GM23248 (cell line): Measurements from ENCODE around the gene MYO9A. TPM values are rescaled to one million over a fixed set of nuclear protein-coding genes. Genes with fewer than 3 reads are reported as not detected.

Source experiments
- DNase-seq: peaks from one replicate; pipeline ENCODE4 v3.0.0-alpha.2; 2015
- H2AFZ ChIP-seq: fragments of 200-600 bp; sonication (generic); 2 replicates; pipeline ENCODE4 v1.6.1; 2016; ENCODE audit warnings: antibody characterized with exemption
- H3F3A ChIP-seq: fragments of 200-600 bp; sonication (generic); 2 replicates; pipeline ENCODE4 v1.6.1; 2016; ENCODE audit warnings: mild to moderate bottlenecking, antibody characterized with exemption, mixed run types; ENCODE audit not compliant: insufficient read depth
- H3K27ac ChIP-seq: fragments of 200-600 bp; sonication (generic); 2 replicates; pipeline ENCODE4 v1.5.1; 2016; ENCODE audit warnings: mild to moderate bottlenecking
- H3K27me3 ChIP-seq: fragments of 200-600 bp; sonication (generic); replicated peaks from 2 replicates; pipeline ENCODE4 v1.6.1; 2016; ENCODE audit warnings: mild to moderate bottlenecking; ENCODE audit not compliant: insufficient read depth
- H3K36me3 ChIP-seq: fragments of 200-600 bp; sonication (generic); 2 replicates; pipeline ENCODE4 v1.6.1; 2016; ENCODE audit warnings: low read depth, mild to moderate bottlenecking
- H3K4me1 ChIP-seq: fragments of 200-600 bp; sonication (generic); 2 replicates; pipeline ENCODE4 v1.6.1; 2016; ENCODE audit warnings: mild to moderate bottlenecking; ENCODE audit not compliant: insufficient read depth
- H3K4me2 ChIP-seq: fragments of 200-600 bp; sonication (generic); one replicate; pipeline ENCODE4 v1.6.1; 2016; ENCODE audit warnings: mild to moderate bottlenecking; ENCODE audit not compliant: unreplicated experiment
- H3K4me3 ChIP-seq: fragments of 200-600 bp; sonication (generic); 2 replicates; pipeline ENCODE4 v1.5.1; 2016; ENCODE audit warnings: mild to moderate bottlenecking
- H3K79me2 ChIP-seq: fragments of 200-600 bp; sonication (generic); 2 replicates; pipeline ENCODE4 v1.6.1; 2016; ENCODE audit warnings: mild to moderate bottlenecking; ENCODE audit not compliant: insufficient read depth
- H3K9ac ChIP-seq: fragments of 200-600 bp; sonication (generic); 2 replicates; pipeline ENCODE4 v1.6.1; 2016; ENCODE audit warnings: mild to moderate bottlenecking
- H3K9me2 ChIP-seq: fragments of 200-600 bp; sonication (generic); 2 replicates; pipeline ENCODE4 v1.6.1; 2016; ENCODE audit warnings: mixed run types, mild to moderate bottlenecking, moderate library complexity; ENCODE audit not compliant: insufficient read depth
- H3K9me3 ChIP-seq: fragments of 200-600 bp; sonication (generic); one replicate; pipeline ENCODE4 v1.6.1; 2017; ENCODE audit warnings: low read depth
- H4K20me1 ChIP-seq: fragments of 200-600 bp; sonication (generic); 2 replicates; pipeline ENCODE4 v1.6.0; 2016; ENCODE audit not compliant: insufficient read depth
- EZH2 ChIP-seq: fragments of 200-600 bp; sonication (generic); IDR thresholded peaks from 2 replicates; pipeline ENCODE4 v1.6.1; 2018; ENCODE audit warnings: antibody characterized with exemption, mild to moderate bottlenecking; ENCODE audit not compliant: insufficient read depth, poor library complexity, severe bottlenecking
- EZH2phosphoT487 ChIP-seq: fragments of 200-600 bp; sonication (generic); IDR thresholded peaks from 2 replicates; pipeline ENCODE4 v1.6.1; 2018; ENCODE audit warnings: antibody characterized with exemption, moderate library complexity, mild to moderate bottlenecking, low read depth; ENCODE audit not compliant: insufficient read depth
- WGBS, 2 experiments: methylation state at CpG; one replicate each; pipeline ENCODE4 v1.1.6; 2015 to 2017; ENCODE audit warnings: low lambda C conversion rate in 2 of 2, low coverage in 1 of 2; ENCODE audit errors: missing lambda C conversion rate in 2 of 2; 5-methylcytosine and 5-hydroxymethylcytosine counted together
- in situ Hi-C: fragments of 300-500 bp; cut with MboI; formaldehyde crosslinking; loops from 2 replicates; pipeline ENCODE4 v1.15.0; 2020
- polyA plus RNA-seq: library from polyadenylated mRNA; unstranded; fragments of >200 nt; fragmentation: Nextera tagmentation; extraction: Ambion mirVana; gene quantifications from 2 replicates; pipeline ENCODE4 v1.2.1, GENCODE V29; 2016
- total RNA-seq: library from RNA; depleted of rRNA; stranded (reverse); fragments of >200 nt; shearing (Covaris generic); gene quantifications from 2 replicates; pipeline ENCODE4 v1.2.3, GENCODE V29; 2014

The MYO9A gene
- total and polyA plus RNA-seq, 2 experiments from 2014 or later, result 10.6 to 20.4 TPM

- Histone ChIP-seq H2AFZ (no peak overlapping the region), H3K79me2 (peaks cover 77% of the 10 kb centered on the region), H3K36me3 (peaks cover 8% of the 10 kb centered on the region; the same call in 1 of the 2 replicates), H3F3A (0 out of 2 replicates have a peak, but pooled peaks cover 12% of the 10 kb centered on the region), H3K27me3 (no peaks in the 10 kb centered on the region), H4K20me1 (peaks cover 7% of the 10 kb centered on the region), H3K4me2 (no peak overlapping the region), H3K9me2 (no peaks in the 10 kb centered on the region), H3K4me3 (no peak overlapping the region), H3K4me1 (peaks cover 20% of the 10 kb centered on the region), H3K27ac (no peak overlapping the region), H3K9me3 (no peaks in the 10 kb centered on the region), H3K9ac (no peak overlapping the region)
- in situ Hi-C loops, result no loop called here
- peak; percentile 68 for DNase-seq
- TF ChIP-seq EZH2, result no peak
- TF ChIP-seq EZH2phosphoT487, result no peak
Observed at GRCh38 chr15:72047020-72047419, 70.9 kb downstream of the MYO9A start.

- Histone ChIP-seq H4K20me1 (peaks cover 7% of the 10 kb centered on the region), H3K27me3 (no peaks in the 10 kb centered on the region), H3K27ac (no peak overlapping the region), H3K4me3 (no peak overlapping the region), H3K9me2 (no peaks in the 10 kb centered on the region), H3K79me2 (peaks cover 77% of the 10 kb centered on the region), H3K36me3 (peaks cover 8% of the 10 kb centered on the region; the same call in 1 of the 2 replicates), H3K4me1 (peaks cover 14% of the 10 kb centered on the region; the same call in 1 of the 2 replicates), H3K4me2 (no peak overlapping the region), H3K9ac (no peak overlapping the region), H3K9me3 (no peaks in the 10 kb centered on the region), H2AFZ (no peak overlapping the region), H3F3A (0 out of 2 replicates have a peak, but pooled peaks cover 8% of the 10 kb centered on the region)
- WGBS, 2 experiments, result 94 to 100% methylated on average over 3 of the region's 3 CpGs
- no peak for DNase-seq
- in situ Hi-C loops, result no loop called here
- TF ChIP-seq EZH2phosphoT487 (no peak), EZH2 (no peak)
Observed at GRCh38 chr15:72044956-72045355, 73.0 kb downstream of the MYO9A start.

- Histone ChIP-seq H3K9me2 (no peaks in the 10 kb centered on the region), H3K9me3 (no peaks in the 10 kb centered on the region), H3F3A (0 out of 2 replicates have a peak, but pooled peaks cover 8% of the 10 kb centered on the region), H4K20me1 (peaks cover 7% of the 10 kb centered on the region), H3K79me2 (peaks cover 76% of the 10 kb centered on the region), H3K9ac (no peak overlapping the region), H3K4me3 (no peak overlapping the region), H3K36me3 (peaks cover 8% of the 10 kb centered on the region; the same call in 1 of the 2 replicates), H3K4me2 (no peak overlapping the region), H3K4me1 (peaks cover 14% of the 10 kb centered on the region; the same call in 1 of the 2 replicates), H3K27ac (no peak overlapping the region), H3K27me3 (no peaks in the 10 kb centered on the region), H2AFZ (no peak overlapping the region)
- DNase-seq, result no peak
- no peak for TF ChIP-seq EZH2phosphoT487
- in situ Hi-C loops, result no loop called here
- 73 to 74% methylated on average over 7 of the region's 7 CpGs for WGBS, 2 experiments
Observed at GRCh38 chr15:72042865-72043264, 75.1 kb downstream of the MYO9A start.

- H3K27ac ChIP-seq, result no peak overlapping the region
- TF ChIP-seq EZH2phosphoT487 (no peak), EZH2 (no peak)
- H3K36me3 ChIP-seq, result peaks cover 8% of the 10 kb centered on the region; the same call in 1 of the 2 replicates
- in situ Hi-C loops, result no loop called here
- peaks cover 7% of the 10 kb centered on the region for H4K20me1 ChIP-seq
- no peak for DNase-seq
- no peaks in the 10 kb centered on the region for H3K9me2 ChIP-seq
- peaks cover 8% of the 10 kb centered on the region; the same call in 1 of the 2 replicates for H3F3A ChIP-seq
- H3K9me3 ChIP-seq, result no peaks in the 10 kb centered on the region
- no peak overlapping the region for H2AFZ ChIP-seq
- H3K4me2 ChIP-seq, result no peak overlapping the region
- peaks cover 82% of the 10 kb centered on the region for H3K79me2 ChIP-seq
- H3K9ac ChIP-seq, result no peak overlapping the region
- H3K27me3 ChIP-seq, result no peaks in the 10 kb centered on the region
- H3K4me3 ChIP-seq, result no peak overlapping the region
- H3K4me1 ChIP-seq, result peaks cover 10% of the 10 kb centered on the region; the same call in 1 of the 2 replicates
- 29 to 30% methylated on average over 1 of the region's 1 CpG for WGBS, 2 experiments
Observed at GRCh38 chr15:72042054-72042453, 75.9 kb downstream of the MYO9A start.

- peaks cover 14% of the 10 kb centered on the region for H3K4me1 ChIP-seq
- no peak overlapping the region for H3K9ac ChIP-seq
- H3K4me2 ChIP-seq, result no peak overlapping the region
- peaks cover 92% of the 10 kb centered on the region for H3K79me2 ChIP-seq
- no peak for DNase-seq
- no peak for TF ChIP-seq EZH2phosphoT487
- no peak for TF ChIP-seq EZH2
- 96 to 97% methylated on average over 4 of the region's 4 CpGs for WGBS, 2 experiments
- H4K20me1 ChIP-seq, result no peaks in the 10 kb centered on the region
- in situ Hi-C loops, result no loop called here
- no peaks in the 10 kb centered on the region for H3K9me2 ChIP-seq
- H3F3A ChIP-seq, result peaks cover 4% of the 10 kb centered on the region; the same call in 1 of the 2 replicates
- H3K9me3 ChIP-seq, result no peaks in the 10 kb centered on the region
- no peaks in the 10 kb centered on the region for H3K27me3 ChIP-seq
- no peaks in the 10 kb centered on the region for H3K36me3 ChIP-seq
- H3K27ac ChIP-seq, result no peak overlapping the region
- H3K4me3 ChIP-seq, result no peak overlapping the region
- no peak overlapping the region for H2AFZ ChIP-seq
Observed at GRCh38 chr15:72037321-72037720, 80.6 kb downstream of the MYO9A start.
